HepG2 (cell line): ENCODE measurements around the gene HECTD2. TPM values are rescaled to one million over a fixed set of nuclear protein-coding genes. Genes with fewer than 3 reads are reported as not detected.

ENCODE experiments used
- FOXA3 ChIP-seq: IDR thresholded peaks from 2 replicates; pipeline ENCODE4 v1.6.1; 2016; ENCODE audit warnings: missing genetic modification reagents, missing compliant biosample characterization
- HNF4A ChIP-seq: sonication (generic); formaldehyde crosslinking; IDR thresholded peaks from 2 replicates; pipeline ENCODE4 v1.4.0; 2020; ENCODE audit warnings: missing genetic modification reagents
- HOMEZ ChIP-seq: IDR thresholded peaks from 2 replicates; pipeline ENCODE4 v1.6.1; 2016; ENCODE audit warnings: low read depth
- NFAT5 ChIP-seq: sonication (generic); formaldehyde crosslinking; IDR thresholded peaks from 2 replicates; pipeline ENCODE4 v1.4.0; 2020; ENCODE audit warnings: missing genetic modification reagents
- ONECUT2 ChIP-seq: sonication (generic); formaldehyde crosslinking; IDR thresholded peaks from 2 replicates; pipeline ENCODE4 v1.4.0; 2020; ENCODE audit warnings: missing genetic modification reagents
- SAP130 ChIP-seq: IDR thresholded peaks from 2 replicates; pipeline ENCODE4 v1.6.1; 2016; ENCODE audit warnings: low read depth
- SMC3 ChIP-seq: IDR thresholded peaks from 2 replicates; pipeline ENCODE4 v1.6.1; 2011; ENCODE audit warnings: low read length, improper control_type of control experiment
- STAT5B ChIP-seq: sonication (generic); formaldehyde crosslinking; IDR thresholded peaks from 2 replicates; pipeline ENCODE4 v1.4.0; 2020; ENCODE audit warnings: missing genetic modification reagents
- ZBTB3 ChIP-seq: sonication (generic); formaldehyde crosslinking; IDR thresholded peaks from 2 replicates; pipeline ENCODE4 v1.4.0; 2020; ENCODE audit warnings: low read depth, mild to moderate bottlenecking, moderate library complexity, missing genetic modification reagents, borderline replicate concordance
- ZFP1 ChIP-seq: IDR thresholded peaks from 2 replicates; pipeline ENCODE4 v1.6.1; 2016
- ZNF121 ChIP-seq: sonication (generic); formaldehyde crosslinking; IDR thresholded peaks from 2 replicates; pipeline ENCODE4 v1.5.0; 2020; ENCODE audit warnings: mild to moderate bottlenecking, missing genetic modification reagents
- ZNF142 ChIP-seq: sonication (generic); formaldehyde crosslinking; IDR thresholded peaks from 2 replicates; pipeline ENCODE4 v1.4.0; 2020; ENCODE audit warnings: missing genetic modification reagents
- ZNF761 ChIP-seq: sonication (generic); formaldehyde crosslinking; conservative IDR thresholded peaks from 2 replicates; pipeline ENCODE4 v1.4.0; 2020; ENCODE audit warnings: mild to moderate bottlenecking, missing genetic modification reagents
- ZSCAN22 ChIP-seq: sonication (generic); formaldehyde crosslinking; IDR thresholded peaks from 2 replicates; pipeline ENCODE4 v1.4.0; 2020; ENCODE audit warnings: mild to moderate bottlenecking, missing genetic modification reagents
- ZSCAN25 ChIP-seq: sonication (generic); formaldehyde crosslinking; IDR thresholded peaks from 2 replicates; pipeline ENCODE4 v1.8.0; 2022; ENCODE audit warnings: mild to moderate bottlenecking, missing genetic modification reagents
- polyA plus RNA-seq, 8 experiments: library from polyadenylated mRNA; depleted of rRNA in 3 of 8; stranded (reverse) in 7 of 8; unstranded in 1 of 8; fragments of >200 nt; fragmentation: Illumina TruSeq in 4 of 8; extraction: Trizol in 4 of 8; gene quantifications; 2 replicates each; pipeline versions ENCODE4 v1.2.1 to v1.2.3, GENCODE V29; 2011 to 2016; ENCODE audit warnings: low read depth in 4 of 8, missing spikeins in 1 of 8, mixed read lengths in 1 of 8; ENCODE audit not compliant: insufficient read depth in 1 of 8
- total RNA-seq, 5 experiments: library from RNA; depleted of rRNA; stranded (reverse); fragments of >200 nt; fragmentation: Illumina TruSeq; extraction: Trizol; gene quantifications; 2 replicates each; pipeline ENCODE4 v1.2.3, GENCODE V29; 2016; ENCODE audit warnings: low read depth in 1 of 5

Gene HECTD2
- total and polyA plus RNA-seq, 2 of the 13 experiments (the other 11 are each of a cell fraction or from before 2014, with no cell fraction given): 3.2 to 5.2 TPM

GRCh38 chr10:91433620-91434019 lies 23.5 kb downstream of the HECTD2 start (continued):
- TF ChIP-seq ZNF121: no peak
- no peak for TF ChIP-seq ZNF761
- peak; percentile 23; the same call in 1 of the 2 replicates for TF ChIP-seq SAP130 (CRISPR knock-in tag)
- TF ChIP-seq ZSCAN22 (CRISPR knock-in tag): no peak
- no peak for TF ChIP-seq ZSCAN25 (CRISPR knock-in tag)
- TF ChIP-seq FOXA3 (CRISPR knock-in tag): peak; percentile 70
- no peak for TF ChIP-seq NFAT5 (CRISPR knock-in tag)
- TF ChIP-seq ZNF142 (CRISPR knock-in tag): no peak
- no peak for TF ChIP-seq HNF4A
- no peak for TF ChIP-seq ONECUT2 (CRISPR knock-in tag)
- peak; percentile 58; the same call in 1 of the 2 replicates for TF ChIP-seq HOMEZ (CRISPR knock-in tag)
- no peak for TF ChIP-seq STAT5B (CRISPR knock-in tag)
- no peak for TF ChIP-seq ZBTB3
- no peak for TF ChIP-seq SMC3
- no peak for TF ChIP-seq ZFP1 (CRISPR knock-in tag)
